Measurements from ENCODE around the gene EFS.

DNA sequence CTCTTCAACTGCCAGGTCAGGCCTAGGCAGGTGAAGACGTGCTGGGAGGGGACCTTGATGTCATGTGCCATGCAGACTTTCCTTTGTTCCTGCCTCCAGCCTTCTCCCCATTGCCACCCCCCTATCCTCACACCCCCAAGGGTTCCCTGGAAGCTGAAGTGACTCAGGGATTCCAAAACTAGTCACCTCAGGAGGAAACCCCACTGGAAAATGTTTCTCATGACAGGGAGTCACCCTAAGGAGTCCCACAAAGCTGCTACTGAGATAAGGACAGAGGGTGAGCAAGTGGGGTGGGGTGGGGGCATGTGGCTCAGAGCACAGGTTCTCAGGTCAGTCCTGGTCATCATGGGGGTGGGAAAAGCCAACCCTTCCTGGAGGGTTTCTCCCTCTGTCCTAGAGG is 5.2 kb upstream of the EFS start:
- no peak for TF ChIP-seq ZNF670 (tag by site-specific recombination; IDR thresholded peaks at IDR 0.05; ENCODE audit: low read depth)
- no peak for TF ChIP-seq ZBTB8A (tag by site-specific recombination; IDR thresholded peaks at IDR 0.05)
- TF ChIP-seq ZNF335 (tag by site-specific recombination; conservative IDR thresholded peaks at IDR 0.05) = no peak
- TF ChIP-seq FEZF1 (tag by site-specific recombination; IDR thresholded peaks at IDR 0.05) = no peak
- no peak for TF ChIP-seq ZNF529 (tag by site-specific recombination; IDR thresholded peaks at IDR 0.05; ENCODE audit: insufficient replicate concordance)
- no peak for TF ChIP-seq ZNF544 (tag by site-specific recombination; IDR thresholded peaks at IDR 0.05)
- no peak for TF ChIP-seq ZNF521 (tag by site-specific recombination; IDR thresholded peaks at IDR 0.05)
